ENCODE data around the gene SHPK. TPM values are rescaled to one million over a fixed set of nuclear protein-coding genes. Genes with fewer than 3 reads are reported as not detected.

The SHPK gene
- total and polyA plus RNA-seq, 9 of the 15 experiments (the other 6 are each of a cell fraction or from before 2014, with no cell fraction given): 2.5 to 16.3 (median 11.8) TPM

DNA sequence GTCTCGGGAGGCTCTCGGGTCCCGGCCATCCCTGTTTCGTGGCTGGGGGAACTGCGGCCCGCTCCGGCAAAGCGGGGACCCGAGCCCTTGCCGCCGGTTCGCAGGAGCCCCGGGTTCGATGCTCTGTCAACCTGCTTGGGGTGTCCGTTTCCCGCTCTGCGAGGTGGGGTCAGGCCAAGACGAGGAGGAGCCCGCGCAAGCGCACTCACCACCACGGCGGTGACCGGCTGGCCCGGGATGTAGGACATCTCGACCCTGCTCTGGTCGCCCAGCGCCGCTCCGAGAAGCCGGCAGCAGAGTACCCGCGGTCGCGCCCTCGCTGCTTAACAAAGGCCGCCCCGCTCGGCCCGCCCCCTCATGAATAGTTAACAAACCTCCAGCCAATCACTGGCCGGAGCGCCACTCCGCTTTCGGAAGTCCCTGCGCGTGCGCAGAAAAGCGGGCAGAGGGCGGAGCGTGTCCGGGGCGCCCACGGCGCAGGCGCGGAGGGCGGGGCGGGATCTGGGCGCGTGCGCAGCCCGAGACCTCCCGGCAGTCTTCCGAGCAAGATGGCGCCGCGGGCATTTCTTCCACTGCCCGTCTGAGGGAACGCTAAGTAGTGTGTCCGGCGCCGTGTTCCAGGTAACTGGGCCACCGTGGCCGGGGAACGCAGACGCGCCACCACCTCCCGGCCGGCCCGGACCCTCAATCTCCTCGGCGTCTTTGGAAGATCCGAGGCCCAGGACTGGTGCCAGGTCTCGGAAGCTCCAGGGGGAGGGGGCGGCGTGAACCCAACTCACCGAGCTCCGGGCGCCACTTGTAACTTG, 32.4 kb upstream of the SHPK start, which contains the start of the genes EMC6 and TAX1BP3 (continued):
- TF ChIP-seq, protein P1, sequence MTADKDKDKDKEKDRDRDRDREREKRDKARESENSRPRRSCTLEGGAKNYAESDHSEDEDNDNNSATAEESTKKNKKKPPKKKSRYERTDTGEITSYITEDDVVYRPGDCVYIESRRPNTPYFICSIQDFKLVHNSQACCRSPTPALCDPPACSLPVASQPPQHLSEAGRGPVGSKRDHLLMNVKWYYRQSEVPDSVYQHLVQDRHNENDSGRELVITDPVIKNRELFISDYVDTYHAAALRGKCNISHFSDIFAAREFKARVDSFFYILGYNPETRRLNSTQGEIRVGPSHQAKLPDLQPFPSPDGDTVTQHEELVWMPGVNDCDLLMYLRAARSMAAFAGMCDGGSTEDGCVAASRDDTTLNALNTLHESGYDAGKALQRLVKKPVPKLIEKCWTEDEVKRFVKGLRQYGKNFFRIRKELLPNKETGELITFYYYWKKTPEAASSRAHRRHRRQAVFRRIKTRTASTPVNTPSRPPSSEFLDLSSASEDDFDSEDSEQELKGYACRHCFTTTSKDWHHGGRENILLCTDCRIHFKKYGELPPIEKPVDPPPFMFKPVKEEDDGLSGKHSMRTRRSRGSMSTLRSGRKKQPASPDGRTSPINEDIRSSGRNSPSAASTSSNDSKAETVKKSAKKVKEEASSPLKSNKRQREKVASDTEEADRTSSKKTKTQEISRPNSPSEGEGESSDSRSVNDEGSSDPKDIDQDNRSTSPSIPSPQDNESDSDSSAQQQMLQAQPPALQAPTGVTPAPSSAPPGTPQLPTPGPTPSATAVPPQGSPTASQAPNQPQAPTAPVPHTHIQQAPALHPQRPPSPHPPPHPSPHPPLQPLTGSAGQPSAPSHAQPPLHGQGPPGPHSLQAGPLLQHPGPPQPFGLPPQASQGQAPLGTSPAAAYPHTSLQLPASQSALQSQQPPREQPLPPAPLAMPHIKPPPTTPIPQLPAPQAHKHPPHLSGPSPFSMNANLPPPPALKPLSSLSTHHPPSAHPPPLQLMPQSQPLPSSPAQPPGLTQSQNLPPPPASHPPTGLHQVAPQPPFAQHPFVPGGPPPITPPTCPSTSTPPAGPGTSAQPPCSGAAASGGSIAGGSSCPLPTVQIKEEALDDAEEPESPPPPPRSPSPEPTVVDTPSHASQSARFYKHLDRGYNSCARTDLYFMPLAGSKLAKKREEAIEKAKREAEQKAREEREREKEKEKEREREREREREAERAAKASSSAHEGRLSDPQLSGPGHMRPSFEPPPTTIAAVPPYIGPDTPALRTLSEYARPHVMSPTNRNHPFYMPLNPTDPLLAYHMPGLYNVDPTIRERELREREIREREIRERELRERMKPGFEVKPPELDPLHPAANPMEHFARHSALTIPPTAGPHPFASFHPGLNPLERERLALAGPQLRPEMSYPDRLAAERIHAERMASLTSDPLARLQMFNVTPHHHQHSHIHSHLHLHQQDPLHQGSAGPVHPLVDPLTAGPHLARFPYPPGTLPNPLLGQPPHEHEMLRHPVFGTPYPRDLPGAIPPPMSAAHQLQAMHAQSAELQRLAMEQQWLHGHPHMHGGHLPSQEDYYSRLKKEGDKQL (CRISPR knock-in tag; IDR thresholded peaks at IDR 0.05; ENCODE audit: borderline replicate concordance): no peak
- TF ChIP-seq CSDE1 (IDR thresholded peaks at IDR 0.05): no peak
- TF ChIP-seq ZNF23 (CRISPR knock-in tag; IDR thresholded peaks at IDR 0.05): no peak
- TF ChIP-seq, protein P2, sequence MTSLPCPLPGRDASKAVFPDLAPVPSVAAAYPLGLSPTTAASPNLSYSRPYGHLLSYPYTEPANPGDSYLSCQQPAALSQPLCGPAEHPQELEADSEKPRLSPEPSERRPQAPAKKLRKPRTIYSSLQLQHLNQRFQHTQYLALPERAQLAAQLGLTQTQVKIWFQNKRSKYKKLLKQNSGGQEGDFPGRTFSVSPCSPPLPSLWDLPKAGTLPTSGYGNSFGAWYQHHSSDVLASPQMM (CRISPR knock-in tag; IDR thresholded peaks at IDR 0.05): no peak
- TF ChIP-seq RBM22 (IDR thresholded peaks at IDR 0.05; ENCODE audit: low read depth, low read length, poor library complexity, severe bottlenecking): no peak
- TF ChIP-seq, protein P3, sequence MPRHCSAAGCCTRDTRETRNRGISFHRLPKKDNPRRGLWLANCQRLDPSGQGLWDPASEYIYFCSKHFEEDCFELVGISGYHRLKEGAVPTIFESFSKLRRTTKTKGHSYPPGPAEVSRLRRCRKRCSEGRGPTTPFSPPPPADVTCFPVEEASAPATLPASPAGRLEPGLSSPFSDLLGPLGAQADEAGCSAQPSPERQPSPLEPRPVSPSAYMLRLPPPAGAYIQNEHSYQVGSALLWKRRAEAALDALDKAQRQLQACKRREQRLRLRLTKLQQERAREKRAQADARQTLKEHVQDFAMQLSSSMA (CRISPR knock-in tag; IDR thresholded peaks at IDR 0.05): no peak
- TF ChIP-seq TAF9B (IDR thresholded peaks at IDR 0.05; ENCODE audit: partially characterized antibody): peak; percentile 91
- TF ChIP-seq, protein P4, sequence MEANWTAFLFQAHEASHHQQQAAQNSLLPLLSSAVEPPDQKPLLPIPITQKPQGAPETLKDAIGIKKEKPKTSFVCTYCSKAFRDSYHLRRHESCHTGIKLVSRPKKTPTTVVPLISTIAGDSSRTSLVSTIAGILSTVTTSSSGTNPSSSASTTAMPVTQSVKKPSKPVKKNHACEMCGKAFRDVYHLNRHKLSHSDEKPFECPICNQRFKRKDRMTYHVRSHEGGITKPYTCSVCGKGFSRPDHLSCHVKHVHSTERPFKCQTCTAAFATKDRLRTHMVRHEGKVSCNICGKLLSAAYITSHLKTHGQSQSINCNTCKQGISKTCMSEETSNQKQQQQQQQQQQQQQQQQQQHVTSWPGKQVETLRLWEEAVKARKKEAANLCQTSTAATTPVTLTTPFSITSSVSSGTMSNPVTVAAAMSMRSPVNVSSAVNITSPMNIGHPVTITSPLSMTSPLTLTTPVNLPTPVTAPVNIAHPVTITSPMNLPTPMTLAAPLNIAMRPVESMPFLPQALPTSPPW (CRISPR knock-in tag; IDR thresholded peaks at IDR 0.05): peak; percentile 62
- TF ChIP-seq CEBPG (CRISPR knock-in tag; IDR thresholded peaks at IDR 0.05): no peak
- TF ChIP-seq CEBPG (tag; conservative IDR thresholded peaks at IDR 0.05 in 1 of 2, IDR thresholded peaks at IDR 0.05 in 1 of 2): no peak
- no peak for TF ChIP-seq HNRNPH1 (optimal IDR thresholded peaks at IDR 0.05; ENCODE audit: low read depth, low read length)
- TF ChIP-seq SRF (CRISPR knock-in tag; IDR thresholded peaks at IDR 0.05): 0 out of 4 replicates have a peak, but pooled peaks of 1 of the 2 experiments have one; percentile 42
- no peak for TF ChIP-seq ARID1B (IDR thresholded peaks at IDR 0.05)
- no peak for TF ChIP-seq CREBBP (IDR thresholded peaks at IDR 0.05; ENCODE audit: low read depth, low read length)
- TF ChIP-seq, protein P5, sequence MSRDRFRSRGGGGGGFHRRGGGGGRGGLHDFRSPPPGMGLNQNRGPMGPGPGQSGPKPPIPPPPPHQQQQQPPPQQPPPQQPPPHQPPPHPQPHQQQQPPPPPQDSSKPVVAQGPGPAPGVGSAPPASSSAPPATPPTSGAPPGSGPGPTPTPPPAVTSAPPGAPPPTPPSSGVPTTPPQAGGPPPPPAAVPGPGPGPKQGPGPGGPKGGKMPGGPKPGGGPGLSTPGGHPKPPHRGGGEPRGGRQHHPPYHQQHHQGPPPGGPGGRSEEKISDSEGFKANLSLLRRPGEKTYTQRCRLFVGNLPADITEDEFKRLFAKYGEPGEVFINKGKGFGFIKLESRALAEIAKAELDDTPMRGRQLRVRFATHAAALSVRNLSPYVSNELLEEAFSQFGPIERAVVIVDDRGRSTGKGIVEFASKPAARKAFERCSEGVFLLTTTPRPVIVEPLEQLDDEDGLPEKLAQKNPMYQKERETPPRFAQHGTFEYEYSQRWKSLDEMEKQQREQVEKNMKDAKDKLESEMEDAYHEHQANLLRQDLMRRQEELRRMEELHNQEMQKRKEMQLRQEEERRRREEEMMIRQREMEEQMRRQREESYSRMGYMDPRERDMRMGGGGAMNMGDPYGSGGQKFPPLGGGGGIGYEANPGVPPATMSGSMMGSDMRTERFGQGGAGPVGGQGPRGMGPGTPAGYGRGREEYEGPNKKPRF (IDR thresholded peaks at IDR 0.05; ENCODE audit: low read depth, low read length): no peak
- TF ChIP-seq PHF8 (IDR thresholded peaks at IDR 0.05; ENCODE audit: borderline replicate concordance, low read length): peak; percentile 86; the same call in 1 of the 2 replicates

Measured in K562 (cell line).